HG03045 (cell line): ENCODE measurements around the gene CTIF.

Experiments used
- ATAC-seq: cut with Tn5 transposase; IDR thresholded peaks from one replicate; pipeline ENCODE4 v1.9.1; 2021; ENCODE audit warnings: mild to moderate bottlenecking, moderate library complexity; ENCODE audit not compliant: unreplicated experiment

The CTIF gene

DNA sequence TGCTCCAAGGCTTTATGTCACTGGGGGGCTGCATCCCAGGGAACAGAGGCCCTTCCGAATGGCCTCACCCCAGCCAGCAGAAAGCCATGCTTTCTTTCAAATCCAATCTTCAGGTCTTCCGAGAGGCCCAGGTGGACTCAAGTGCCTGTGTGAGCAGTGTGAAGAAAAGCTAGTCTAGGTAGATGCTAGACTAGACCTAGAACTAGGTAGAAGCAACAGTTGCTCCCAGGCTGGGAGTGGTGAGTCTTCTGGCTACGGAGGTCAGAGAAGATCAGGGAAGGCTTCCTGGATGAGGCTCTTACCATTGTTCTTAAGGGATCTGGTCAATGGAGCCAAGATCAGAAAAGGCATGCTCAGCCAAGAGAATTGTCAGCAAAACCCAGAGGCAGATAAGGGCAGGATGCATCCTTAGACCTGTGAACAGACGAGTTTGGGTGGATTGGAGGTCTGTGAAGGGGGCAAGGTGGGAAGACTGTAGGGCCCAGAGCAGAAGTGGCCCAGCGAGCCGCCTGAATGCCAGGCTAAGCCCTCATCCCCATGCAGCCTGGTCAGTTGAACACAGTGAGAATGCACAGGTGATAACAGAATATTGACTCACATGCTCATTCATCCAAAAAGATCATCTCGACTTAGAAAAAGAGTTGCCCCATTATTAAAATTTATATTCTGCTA lies 301.1 kb downstream of the CTIF start:
- ATAC-seq = no peak

DNA sequence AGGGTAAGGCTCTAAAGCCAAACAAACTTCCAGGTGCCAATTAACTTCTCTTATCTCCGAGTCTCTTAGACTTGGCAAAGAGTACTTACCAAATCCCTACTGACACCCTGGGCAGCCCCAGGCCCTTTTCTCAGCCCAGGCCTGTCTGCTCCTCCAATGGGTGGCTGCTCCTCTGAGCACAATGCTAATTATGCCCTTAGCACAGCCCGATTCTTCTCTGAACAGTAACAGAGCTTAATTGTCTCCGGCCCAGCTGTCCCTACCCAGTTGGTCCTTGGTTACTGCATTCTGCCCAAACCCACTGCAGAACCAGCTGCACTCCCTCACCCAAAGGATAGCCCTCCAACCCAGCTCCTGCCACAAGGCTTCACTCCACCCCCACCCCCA lies 301.7 kb downstream of the CTIF start:
- ATAC-seq = no peak

- ATAC-seq = no peak
Observed at GRCh38 chr18:48841381-48842258, 302.8 kb downstream of the CTIF start.

DNA sequence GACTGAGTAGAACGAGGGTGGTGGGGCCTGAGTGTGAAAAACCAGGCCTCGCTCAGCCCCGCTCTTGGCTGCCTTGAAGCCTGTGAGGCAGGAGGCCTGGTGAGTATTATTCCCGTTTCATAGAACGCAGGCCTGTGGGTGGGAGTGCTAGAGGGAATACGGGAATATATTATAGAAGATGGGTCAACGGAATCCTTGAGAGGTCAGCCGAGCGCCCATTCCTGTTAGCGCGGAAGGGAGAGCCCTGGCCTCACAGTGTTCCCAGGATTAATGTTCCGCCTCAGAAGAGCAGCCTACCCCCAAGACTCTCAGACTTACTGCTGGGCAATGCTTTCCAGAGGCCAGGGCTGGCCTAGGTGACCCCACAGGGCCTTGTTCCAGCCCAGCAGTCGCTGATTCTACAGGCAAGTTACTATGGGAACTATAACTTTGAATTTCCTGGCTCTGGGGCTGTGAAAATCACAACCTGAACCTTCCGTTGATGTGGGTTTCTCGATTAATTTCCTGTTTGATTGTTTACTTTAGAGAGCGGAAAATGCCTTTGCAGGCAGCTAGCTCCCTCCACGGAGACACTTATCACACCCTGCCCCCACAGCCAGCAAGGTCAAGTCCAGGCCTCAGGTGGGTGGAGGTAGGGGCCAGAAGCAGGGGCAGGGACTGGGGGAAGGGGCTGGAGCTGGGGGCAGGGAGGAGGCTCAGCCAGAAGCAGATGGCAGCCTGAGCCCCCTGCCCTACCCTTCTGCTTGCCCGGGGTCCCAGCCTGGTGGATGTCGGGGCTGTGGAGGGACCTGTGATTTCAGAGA lies 303.6 kb downstream of the CTIF start:
- no peak for ATAC-seq

GRCh38 chr18:48843162-48843561 lies 304.3 kb downstream of the CTIF start:
- ATAC-seq = no peak

DNA sequence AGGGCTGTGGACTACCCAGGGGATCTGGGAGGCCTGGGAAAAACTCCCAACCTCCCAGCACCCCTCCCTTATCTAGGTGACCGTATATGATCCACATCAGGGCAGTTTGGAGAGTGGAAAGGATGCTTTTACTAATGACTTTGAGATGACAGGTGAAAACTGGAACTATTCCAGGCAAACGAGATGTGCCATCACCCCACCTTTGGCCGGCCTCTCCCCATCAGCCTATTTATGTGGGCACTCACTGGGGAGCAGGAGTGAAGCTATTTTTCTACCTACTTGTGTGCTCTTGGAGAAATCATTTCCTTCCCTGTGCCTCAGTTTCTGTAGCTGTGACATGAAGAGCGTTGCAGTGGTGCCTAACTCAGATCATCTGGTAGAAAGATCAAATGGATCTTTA lies 304.8 kb downstream of the CTIF start:
- no peak for ATAC-seq

- no peak for ATAC-seq
Observed at GRCh38 chr18:48844271-48844670, 305.4 kb downstream of the CTIF start.

GRCh38 chr18:48845174-48845573 lies 306.3 kb downstream of the CTIF start:
- ATAC-seq = no peak

DNA sequence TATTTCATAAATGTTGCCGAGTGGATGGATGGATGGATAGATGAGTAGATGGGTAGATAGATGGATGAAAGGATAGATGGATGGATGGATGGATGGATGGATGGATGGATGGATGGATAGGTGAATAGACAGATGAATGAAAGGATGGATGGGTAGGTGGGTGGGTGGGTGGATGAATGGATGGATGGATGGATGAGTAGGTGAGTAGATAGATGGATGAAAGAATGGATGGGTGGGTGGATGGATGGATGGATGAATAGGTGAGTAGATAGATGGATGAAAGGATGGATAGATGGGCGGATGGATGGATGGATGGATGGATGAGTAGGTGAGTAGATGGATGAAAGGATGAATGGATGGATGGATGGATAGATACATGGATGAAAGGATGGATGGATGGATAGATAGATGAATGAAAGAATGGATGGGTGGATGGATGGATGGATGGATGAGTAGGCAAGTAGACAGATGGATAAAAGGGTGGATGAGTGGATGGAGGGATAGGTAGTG lies 307.6 kb downstream of the CTIF start:
- ATAC-seq = no peak

- ATAC-seq = no peak
Observed at GRCh38 chr18:48847807-48848486, 309.1 kb downstream of the CTIF start.

- no peak for ATAC-seq
Observed at GRCh38 chr18:48848641-48849143, 309.9 kb downstream of the CTIF start.

- no peak for ATAC-seq
Observed at GRCh38 chr18:48850822-48851598, 312.2 kb downstream of the CTIF start.

- ATAC-seq = no peak
Observed at GRCh38 chr18:48851599-48851960, 312.7 kb downstream of the CTIF start.

- no peak for ATAC-seq
Observed at GRCh38 chr18:48852292-48852691, 313.5 kb downstream of the CTIF start.

DNA sequence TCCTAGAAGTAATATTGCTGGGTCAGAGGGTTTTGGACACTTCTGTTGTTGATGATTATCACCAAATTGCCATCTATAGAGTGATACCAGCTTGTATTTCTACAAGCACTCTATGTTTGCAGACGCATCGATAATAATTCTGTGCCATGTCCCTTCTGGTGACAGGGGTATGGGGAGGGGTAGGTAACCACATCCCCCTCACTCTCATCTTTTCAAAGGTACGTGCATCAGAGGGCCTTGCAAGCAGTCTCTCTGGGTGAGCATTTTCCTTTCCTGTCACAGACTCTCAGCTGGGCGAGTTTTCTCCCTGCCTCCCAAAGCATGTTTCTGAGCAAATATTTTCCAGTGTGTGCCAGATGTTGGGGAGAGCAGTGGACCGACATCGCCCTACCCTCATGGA lies 314.0 kb downstream of the CTIF start:
- ATAC-seq = no peak

DNA sequence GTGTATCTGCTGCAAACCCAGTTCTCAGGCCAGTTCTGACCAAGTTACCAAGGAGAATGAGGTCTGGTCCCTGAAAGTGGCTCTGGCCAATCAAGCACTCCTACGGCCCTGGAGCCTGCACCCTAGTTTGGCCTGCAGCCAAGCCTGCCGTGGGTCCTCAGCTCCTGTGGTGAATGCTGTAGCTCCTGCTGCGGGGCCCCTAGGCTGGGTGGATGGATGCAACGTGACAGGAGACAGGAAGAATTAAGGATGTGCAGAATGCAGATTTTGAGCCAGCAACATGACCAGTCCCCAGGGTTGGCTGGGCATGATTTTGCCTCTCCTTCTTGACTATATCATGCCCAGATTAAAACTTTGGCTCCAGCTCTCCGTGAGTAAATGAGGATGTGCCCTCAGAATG lies 314.8 kb downstream of the CTIF start:
- no peak for ATAC-seq

- ATAC-seq = no peak
Observed at GRCh38 chr18:48854780-48855179, 315.9 kb downstream of the CTIF start.

DNA sequence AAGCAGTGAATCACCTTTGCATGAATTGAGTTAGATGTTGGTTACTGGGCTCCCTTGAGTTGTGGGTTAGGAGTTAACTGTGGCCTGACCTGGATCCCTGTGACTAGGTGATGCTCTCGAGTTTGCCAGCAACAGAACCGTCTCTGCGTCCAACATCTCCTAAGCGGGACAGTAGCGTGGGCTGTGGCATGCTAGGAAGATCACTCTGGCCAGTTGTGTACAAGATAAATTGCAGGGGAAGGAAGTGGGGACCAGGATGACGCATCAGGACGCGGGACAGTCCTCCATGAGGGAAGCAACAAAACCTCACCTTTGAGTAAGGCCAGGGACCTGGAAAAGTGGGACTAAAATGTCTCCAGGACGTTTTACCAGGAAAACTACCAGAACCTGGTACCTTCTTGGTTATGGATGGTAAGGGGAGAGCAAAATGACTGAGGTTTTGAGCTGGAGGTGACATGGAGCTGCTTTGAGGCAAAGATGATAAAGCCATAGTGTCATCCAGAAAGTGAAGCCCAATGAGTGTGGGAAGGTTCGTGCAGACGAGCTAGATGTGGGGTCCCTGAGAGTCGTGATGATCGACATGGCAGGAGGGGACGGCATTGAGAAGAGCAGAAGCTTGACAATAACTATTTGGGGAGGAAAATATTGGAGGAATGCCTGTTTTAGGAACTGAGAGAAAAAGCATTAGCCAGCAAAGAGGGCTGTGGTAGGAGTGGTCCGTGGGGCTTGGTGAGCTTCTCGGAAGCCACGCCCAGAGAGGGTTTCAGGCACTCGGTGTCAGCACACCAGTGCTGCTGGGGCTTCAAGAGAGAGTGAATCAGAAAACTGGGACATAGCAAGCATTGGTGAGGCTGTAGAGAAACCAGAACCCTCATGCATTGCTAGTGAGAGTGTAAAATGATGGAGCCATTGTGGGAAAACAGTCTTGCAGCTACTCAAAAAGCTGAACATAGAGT lies 316.9 kb downstream of the CTIF start:
- ATAC-seq = no peak
